Trophoblast cell (in vitro differentiated cells and primary cell): ENCODE results near the gene OLAH.
"Not testable (repeated sequence)": the region's sequence is repeated elsewhere in the genome, so short reads cannot be mapped to it uniquely, and the experiment has no call there.

Experiments
- DNase-seq, 2 donors: peaks; one replicate each; pipeline ENCODE4 v3.0.0-alpha.2; 2016
- H2AFZ ChIP-seq: 2 replicates; pipeline ENCODE4 v1.6.1; 2013; ENCODE audit warnings: low read length, moderate library complexity, mild to moderate bottlenecking; ENCODE audit not compliant: insufficient read depth, poor library complexity
- H2AK5ac ChIP-seq: 2 replicates; pipeline ENCODE4 v1.6.1; 2013; ENCODE audit warnings: mild to moderate bottlenecking, low read length
- H2BK120ac ChIP-seq: 2 replicates; pipeline ENCODE4 v1.6.1; 2013; ENCODE audit warnings: low read length, mild to moderate bottlenecking, moderate library complexity; ENCODE audit not compliant: insufficient read depth, poor library complexity
- H2BK12ac ChIP-seq: 2 replicates; pipeline ENCODE4 v1.6.1; 2013; ENCODE audit warnings: mild to moderate bottlenecking, low read length, moderate library complexity
- H2BK5ac ChIP-seq: 2 replicates; pipeline ENCODE4 v1.6.1; 2013; ENCODE audit warnings: low read length, low read depth, moderate library complexity, mild to moderate bottlenecking; ENCODE audit not compliant: poor library complexity
- H3K14ac ChIP-seq: 2 replicates; pipeline ENCODE4 v1.6.1; 2013; ENCODE audit warnings: mild to moderate bottlenecking, low read length
- H3K18ac ChIP-seq: 2 replicates; pipeline ENCODE4 v1.6.1; 2013; ENCODE audit warnings: mild to moderate bottlenecking, low read length
- H3K23ac ChIP-seq: 2 replicates; pipeline ENCODE4 v1.6.1; 2013; ENCODE audit warnings: low read length
- H3K27ac ChIP-seq: 2 replicates; pipeline ENCODE4 v1.5.1; 2013; ENCODE audit warnings: low read depth, mild to moderate bottlenecking, inconsistent platforms, low read length, moderate library complexity
- H3K27me3 ChIP-seq: 2 replicates; pipeline ENCODE4 v1.6.1; 2013; ENCODE audit warnings: inconsistent platforms, mild to moderate bottlenecking, low read length, moderate library complexity; ENCODE audit not compliant: insufficient read depth
- H3K36me3 ChIP-seq, 2 experiments: 1 replicate in 1 of 2; 2 replicates in 1 of 2; pipeline ENCODE4 v1.6.1; 2013; ENCODE audit warnings: low read length in 2 of 2, mild to moderate bottlenecking in 2 of 2, moderate library complexity in 1 of 2; ENCODE audit not compliant: insufficient read depth in 2 of 2, control insufficient read depth in 1 of 2
- H3K4ac ChIP-seq: 2 replicates; pipeline ENCODE4 v1.6.1; 2013; ENCODE audit warnings: low read depth, mild to moderate bottlenecking, low read length, moderate library complexity
- H3K4me1 ChIP-seq, 2 experiments: 1 replicate in 1 of 2; 2 replicates in 1 of 2; pipeline ENCODE4 v1.6.1; 2013; ENCODE audit warnings: low read length in 2 of 2, mild to moderate bottlenecking in 2 of 2, moderate library complexity in 1 of 2; ENCODE audit not compliant: insufficient read depth in 2 of 2, control insufficient read depth in 1 of 2
- H3K4me2 ChIP-seq: 2 replicates; pipeline ENCODE4 v1.6.1; 2013; ENCODE audit warnings: inconsistent platforms, mild to moderate bottlenecking, low read length, moderate library complexity
- H3K4me3 ChIP-seq: 2 replicates; pipeline ENCODE4 v1.5.1; 2013; ENCODE audit warnings: mild to moderate bottlenecking, low read depth, low read length, inconsistent platforms
- H3K79me1 ChIP-seq: one replicate; pipeline ENCODE4 v1.6.1; 2013; ENCODE audit warnings: low read length
- H3K79me2 ChIP-seq: 2 replicates; pipeline ENCODE4 v1.6.1; 2013; ENCODE audit warnings: low read length, mild to moderate bottlenecking; ENCODE audit not compliant: control insufficient read depth, insufficient read depth, poor library complexity
- H3K9ac ChIP-seq: 2 replicates; pipeline ENCODE4 v1.6.1; 2013; ENCODE audit warnings: mild to moderate bottlenecking, low read length
- H3K9me3 ChIP-seq: 2 replicates; pipeline ENCODE4 v1.6.1; 2013; ENCODE audit warnings: low read depth, mild to moderate bottlenecking, control low read depth, inconsistent platforms, low read length; ENCODE audit not compliant: insufficient read depth
- H4K12ac ChIP-seq: 2 replicates; pipeline ENCODE4 v1.6.1; 2013; ENCODE audit warnings: low read depth, mild to moderate bottlenecking, low read length, moderate library complexity
- H4K8ac ChIP-seq: 2 replicates; pipeline ENCODE4 v1.6.1; 2013; ENCODE audit warnings: low read depth, mild to moderate bottlenecking, low read length, moderate library complexity
- H4K91ac ChIP-seq: one replicate; pipeline ENCODE4 v1.6.1; 2013; ENCODE audit warnings: low read depth, mild to moderate bottlenecking, low read length, moderate library complexity
- WGBS: extraction: QIAGEN DNeasy Blood & Tissue Kit; methylation state at CpG from one replicate; pipeline ENCODE4 v1.1.7; 2013; ENCODE audit warnings: missing lambda C conversion rate; ENCODE audit not compliant: insufficient read length, insufficient coverage; ENCODE audit errors: extremely low coverage; 5-methylcytosine and 5-hydroxymethylcytosine counted together

Gene OLAH

GRCh38 chr10:15020966-15021365 is 22.8 kb upstream of the OLAH start:
- H4K8ac ChIP-seq, H3K18ac ChIP-seq, H3K4me3 ChIP-seq, H2AK5ac ChIP-seq, H3K36me3 ChIP-seq, H2BK5ac ChIP-seq, H4K91ac ChIP-seq, H3K9ac ChIP-seq, H3K27me3 ChIP-seq, H3K27ac ChIP-seq, H3K4me2 ChIP-seq, H3K79me1 ChIP-seq, H2BK12ac ChIP-seq, DNase-seq, H4K12ac ChIP-seq, H3K14ac ChIP-seq, H3K79me2 ChIP-seq, H2AFZ ChIP-seq, H2BK120ac ChIP-seq, H3K4me1 ChIP-seq, H3K4ac ChIP-seq, H3K9me3 ChIP-seq, H3K23ac ChIP-seq: not testable (repeated sequence)
- WGBS, result no CpG with 5 or more reads among the region's 5 CpGs

- H3K4me3 ChIP-seq, H3K27me3 ChIP-seq, H3K27ac ChIP-seq, H3K36me3 ChIP-seq, H3K79me2 ChIP-seq, H3K4ac ChIP-seq, H3K9me3 ChIP-seq, H3K79me1 ChIP-seq, H2AFZ ChIP-seq, H3K18ac ChIP-seq, H2BK12ac ChIP-seq, H3K4me1 ChIP-seq, H4K91ac ChIP-seq, H4K12ac ChIP-seq, H3K14ac ChIP-seq, DNase-seq, H2AK5ac ChIP-seq, H2BK120ac ChIP-seq, H3K9ac ChIP-seq, H3K23ac ChIP-seq, H4K8ac ChIP-seq, H2BK5ac ChIP-seq, H3K4me2 ChIP-seq: not testable (repeated sequence)
- WGBS, result no CpG with 5 or more reads among the region's 6 CpGs
Measured at GRCh38 chr10:15023079-15023478, 20.7 kb upstream of the OLAH start.

- not testable (repeated sequence) for H3K9ac ChIP-seq, H2AK5ac ChIP-seq, H3K27ac ChIP-seq, H3K23ac ChIP-seq, H2BK12ac ChIP-seq, H3K4me2 ChIP-seq, H3K14ac ChIP-seq, H3K4ac ChIP-seq, H2BK120ac ChIP-seq, H4K12ac ChIP-seq, H3K79me2 ChIP-seq, H2AFZ ChIP-seq, H4K91ac ChIP-seq, H3K4me1 ChIP-seq, DNase-seq, H3K18ac ChIP-seq, H3K79me1 ChIP-seq, H2BK5ac ChIP-seq, H3K27me3 ChIP-seq, H3K36me3 ChIP-seq, H3K9me3 ChIP-seq, H3K4me3 ChIP-seq, H4K8ac ChIP-seq
- WGBS, result no CpG with 5 or more reads among the region's 17 CpGs
Measured at GRCh38 chr10:15024017-15025004, 19.4 kb upstream of the OLAH start.

GRCh38 chr10:15025040-15025439 is 18.7 kb upstream of the OLAH start:
- not testable (repeated sequence) for H4K91ac ChIP-seq, H3K4me3 ChIP-seq, H3K27me3 ChIP-seq, H2BK12ac ChIP-seq, H3K79me2 ChIP-seq, H3K14ac ChIP-seq, H2BK120ac ChIP-seq, DNase-seq, H3K36me3 ChIP-seq, H3K23ac ChIP-seq, H3K18ac ChIP-seq, H4K12ac ChIP-seq, H3K4me1 ChIP-seq, H3K27ac ChIP-seq, H3K79me1 ChIP-seq, H2BK5ac ChIP-seq, H3K9ac ChIP-seq, H4K8ac ChIP-seq, H2AK5ac ChIP-seq, H3K4ac ChIP-seq, H3K4me2 ChIP-seq, H3K9me3 ChIP-seq, H2AFZ ChIP-seq
- WGBS, result no CpG with 5 or more reads among the region's 6 CpGs
